HEK293 (cell line): Measurements from ENCODE around the gene S100A10.

ENCODE experiments used
- CTCF ChIA-PET: fragments of 350-600 bp; formaldehyde crosslinking; extraction: SDS; loops from one replicate; lab custom pipeline; 2021; ENCODE audit warnings: antibody characterized with exemption; lab: Yijun Ruan, JAX
- POLR2A ChIA-PET: fragments of 300-600 bp; formaldehyde crosslinking; extraction: SDS; loops from one replicate; lab custom pipeline; 2020; ENCODE audit warnings: antibody characterized with exemption, inconsistent platforms; lab: Yijun Ruan, JAX
- H3K27ac ChIP-seq: fragments of 200-500 bp; sonication (Bioruptor generic); 2 replicates; pipeline ENCODE4 v1.5.1; 2014; ENCODE audit warnings: low read depth, low read length, control low read depth, inconsistent platforms; ENCODE audit errors: extremely low read depth
- H3K36me3 ChIP-seq, 2 experiments: fragments of 200-500 bp in 1 of 2; sonication (Bioruptor generic) in 1 of 2; 1 replicate in 1 of 2; 2 replicates in 1 of 2; pipeline ENCODE4 v1.5.1; 2014 to 2017; ENCODE audit warnings: inconsistent platforms in 2 of 2, low read length in 2 of 2; ENCODE audit not compliant: control insufficient read depth in 2 of 2, insufficient read depth in 1 of 2
- H3K4me1 ChIP-seq: fragments of 200-500 bp; sonication (Bioruptor generic); 2 replicates; pipeline ENCODE4 v1.5.1; 2014; ENCODE audit warnings: mild to moderate bottlenecking, low read length, inconsistent platforms; ENCODE audit not compliant: control insufficient read depth, insufficient read depth
- H3K4me3 ChIP-seq: 2 replicates; pipeline ENCODE4 v1.5.1; 2011; ENCODE audit warnings: low read depth, mild to moderate bottlenecking, control low read depth, low read length, moderate library complexity
- H3K9me3 ChIP-seq: fragments of 200-500 bp; sonication (Bioruptor generic); 2 replicates; pipeline ENCODE4 v1.5.1; 2014; ENCODE audit warnings: low read depth, low read length, inconsistent platforms; ENCODE audit not compliant: control insufficient read depth, insufficient read depth
- INSM2 ChIP-seq: fragments of 450-650 bp; formaldehyde crosslinking; IDR thresholded peaks from 2 replicates; pipeline ENCODE4 v1.5.1; 2016; ENCODE audit warnings: missing biosample characterization, missing genetic modification characterization
- MEIS1 ChIP-seq: sonication (generic); formaldehyde crosslinking; IDR thresholded peaks from 2 replicates; pipeline ENCODE4 v1.8.1; 2022; ENCODE audit warnings: missing genetic modification reagents, mild to moderate bottlenecking, borderline replicate concordance
- MYNN ChIP-seq: fragments of 450-650 bp; formaldehyde crosslinking; IDR thresholded peaks from 2 replicates; pipeline ENCODE4 v1.5.1; 2016; ENCODE audit warnings: missing biosample characterization, missing genetic modification characterization, borderline replicate concordance
- MZF1 ChIP-seq: fragments of 450-650 bp; formaldehyde crosslinking; IDR thresholded peaks from 2 replicates; pipeline ENCODE4 v1.5.1; 2017; ENCODE audit warnings: missing biosample characterization, missing genetic modification characterization, borderline replicate concordance
- PATZ1 ChIP-seq: fragments of 450-650 bp; formaldehyde crosslinking; IDR thresholded peaks from 2 replicates; pipeline ENCODE4 v1.5.1; 2016; ENCODE audit warnings: missing biosample characterization, missing genetic modification characterization
- SCRT1 ChIP-seq: fragments of 450-650 bp; formaldehyde crosslinking; IDR thresholded peaks from 2 replicates; pipeline ENCODE4 v1.5.1; 2016; ENCODE audit warnings: missing biosample characterization, missing genetic modification characterization, borderline replicate concordance
- SP7 ChIP-seq: fragments of 450-650 bp; formaldehyde crosslinking; IDR thresholded peaks from 2 replicates; pipeline ENCODE4 v1.5.1; 2016; ENCODE audit warnings: missing biosample characterization, missing genetic modification characterization
- YY2 ChIP-seq: fragments of 450-650 bp; formaldehyde crosslinking; IDR thresholded peaks from 2 replicates; pipeline ENCODE4 v1.5.1; 2016; ENCODE audit warnings: missing biosample characterization, missing genetic modification characterization
- ZBTB17 ChIP-seq: fragments of 450-650 bp; formaldehyde crosslinking; IDR thresholded peaks from 2 replicates; pipeline ENCODE4 v1.5.1; 2016; ENCODE audit warnings: missing biosample characterization, missing genetic modification characterization
- ZBTB48 ChIP-seq: fragments of 450-650 bp; formaldehyde crosslinking; IDR thresholded peaks from 2 replicates; pipeline ENCODE4 v1.5.1; 2016; ENCODE audit warnings: missing biosample characterization, missing genetic modification characterization
- ZFHX2 ChIP-seq: fragments of 450-650 bp; formaldehyde crosslinking; conservative IDR thresholded peaks from 2 replicates; pipeline ENCODE4 v1.5.1; 2016; ENCODE audit warnings: missing biosample characterization, missing genetic modification characterization
- ZFP41 ChIP-seq: fragments of 450-650 bp; formaldehyde crosslinking; IDR thresholded peaks from 2 replicates; pipeline ENCODE4 v1.5.1; 2016; ENCODE audit warnings: missing biosample characterization, missing genetic modification characterization, borderline replicate concordance
- ZNF174 ChIP-seq: fragments of 450-650 bp; formaldehyde crosslinking; IDR thresholded peaks from 2 replicates; pipeline ENCODE4 v1.5.0; 2017; ENCODE audit warnings: missing biosample characterization, mild to moderate bottlenecking, missing genetic modification characterization
- ZNF184 ChIP-seq: fragments of 450-650 bp; IDR thresholded peaks from 2 replicates; pipeline ENCODE4 v1.5.1; 2018; ENCODE audit warnings: missing biosample characterization, mild to moderate bottlenecking, missing genetic modification characterization
- ZNF223 ChIP-seq: fragments of 450-650 bp; formaldehyde crosslinking; IDR thresholded peaks from 2 replicates; pipeline ENCODE4 v1.5.1; 2016; ENCODE audit warnings: missing biosample characterization, missing genetic modification characterization
- ZNF24 ChIP-seq: fragments of 450-650 bp; formaldehyde crosslinking; IDR thresholded peaks from 2 replicates; pipeline ENCODE4 v1.5.1; 2016; ENCODE audit warnings: missing biosample characterization, missing genetic modification characterization
- ZNF302 ChIP-seq: fragments of 450-650 bp; formaldehyde crosslinking; IDR thresholded peaks from 2 replicates; pipeline ENCODE4 v1.5.1; 2016; ENCODE audit warnings: missing biosample characterization, missing genetic modification characterization, low read depth
- ZNF335 ChIP-seq: fragments of 450-650 bp; formaldehyde crosslinking; conservative IDR thresholded peaks from 2 replicates; pipeline ENCODE4 v1.5.1; 2016; ENCODE audit warnings: missing biosample characterization, missing genetic modification characterization
- ZNF362 ChIP-seq: fragments of 450-650 bp; formaldehyde crosslinking; IDR thresholded peaks from 2 replicates; pipeline ENCODE4 v1.5.1; 2016; ENCODE audit warnings: missing biosample characterization, missing genetic modification characterization
- ZNF366 ChIP-seq: fragments of 450-650 bp; formaldehyde crosslinking; conservative IDR thresholded peaks from 2 replicates; pipeline ENCODE4 v1.5.1; 2016; ENCODE audit warnings: missing biosample characterization, missing genetic modification characterization
- ZNF394 ChIP-seq: fragments of 450-650 bp; formaldehyde crosslinking; IDR thresholded peaks from 2 replicates; pipeline ENCODE4 v1.5.1; 2016; ENCODE audit warnings: missing biosample characterization, missing genetic modification characterization, mild to moderate bottlenecking, moderate library complexity, borderline replicate concordance
- ZNF518A ChIP-seq: fragments of 450-650 bp; formaldehyde crosslinking; conservative IDR thresholded peaks from 2 replicates; pipeline ENCODE4 v1.5.1; 2016; ENCODE audit warnings: low read depth, missing biosample characterization, missing genetic modification characterization
- ZNF560 ChIP-seq: fragments of 450-650 bp; formaldehyde crosslinking; IDR thresholded peaks from 2 replicates; pipeline ENCODE4 v1.5.1; 2017; ENCODE audit warnings: missing biosample characterization, missing genetic modification characterization, borderline replicate concordance
- ZNF654 ChIP-seq: fragments of 450-650 bp; formaldehyde crosslinking; IDR thresholded peaks from 2 replicates; pipeline ENCODE4 v1.5.1; 2016; ENCODE audit warnings: low read depth, missing biosample characterization, missing genetic modification characterization
- ZNF660 ChIP-seq: fragments of 450-650 bp; IDR thresholded peaks from 2 replicates; pipeline ENCODE4 v1.5.1; 2018; ENCODE audit warnings: missing biosample characterization, mild to moderate bottlenecking, missing genetic modification characterization
- ZNF704 ChIP-seq: fragments of 450-650 bp; formaldehyde crosslinking; IDR thresholded peaks from 2 replicates; pipeline ENCODE4 v1.5.1; 2016; ENCODE audit warnings: missing biosample characterization, missing genetic modification characterization

Gene S100A10

GRCh38 chr1:152029144-152029928 lies 35.7 kb upstream of the S100A10 start:
- no peaks in the 10 kb centered on the region for H3K4me1 ChIP-seq
- no peaks in the 10 kb centered on the region for H3K9me3 ChIP-seq
- H3K4me3 ChIP-seq = no peak overlapping the region
- ChIA-PET POLR2A (no interaction called here), CTCF (interaction anchor here (0.6 to 2.5 kb wide), 4 partner anchors 10 to 145 kb away, joined by 4 to 9 read pairs (median 4); no protein-coding TSS in a partner anchor)
- no peak overlapping the region for H3K27ac ChIP-seq
- peaks cover 0 to 27% of the 10 kb centered on the region in 2 experiments; a peak in 1 of 3 replicates for H3K36me3 ChIP-seq
- TF ChIP-seq ZNF184 (tag by site-specific recombination) = 0 out of 2 replicates have a peak, but pooled peaks have one; percentile 18
- TF ChIP-seq MZF1 (tag by site-specific recombination) = peak; percentile 46; the same call in 1 of the 2 replicates
- peak; percentile 84; the same call in 1 of the 2 replicates for TF ChIP-seq ZNF660 (tag by site-specific recombination)
- peak; percentile 34 for TF ChIP-seq ZNF335 (tag by site-specific recombination)
- no peak for TF ChIP-seq MEIS1 (CRISPR knock-in tag)
- TF ChIP-seq ZBTB48 = 0 out of 2 replicates have a peak, but pooled peaks have one; percentile 29
- TF ChIP-seq MYNN (tag by site-specific recombination) = no peak
- TF ChIP-seq ZNF394 (tag by site-specific recombination) = 0 out of 2 replicates have a peak, but pooled peaks have one; percentile 18
- peak; percentile 57 for TF ChIP-seq ZNF362 (tag by site-specific recombination)
- TF ChIP-seq ZNF704 (tag by site-specific recombination) = no peak
- TF ChIP-seq YY2 (tag by site-specific recombination) = no peak
- TF ChIP-seq SCRT1 = no peak
- no peak for TF ChIP-seq INSM2
- peak; percentile 30; the same call in 1 of the 2 replicates for TF ChIP-seq ZNF366 (tag by site-specific recombination)
- TF ChIP-seq SP7 = 0 out of 2 replicates have a peak, but pooled peaks have one; percentile 16
- 0 out of 2 replicates have a peak, but pooled peaks have one; percentile 10 for TF ChIP-seq ZFHX2 (tag by site-specific recombination)
- TF ChIP-seq ZNF223 (tag by site-specific recombination) = no peak
- no peak for TF ChIP-seq ZNF560 (tag by site-specific recombination)
- TF ChIP-seq ZFP41 (tag by site-specific recombination) = no peak
- TF ChIP-seq ZNF24 (tag by site-specific recombination) = peak; percentile 41; the same call in 1 of the 2 replicates
- TF ChIP-seq ZNF654 (tag by site-specific recombination) = no peak
- TF ChIP-seq ZBTB17 (tag by site-specific recombination) = peak; percentile 55
- TF ChIP-seq ZNF174 = no peak
- TF ChIP-seq ZNF302 = no peak
- TF ChIP-seq ZNF518A (tag by site-specific recombination) = peak; percentile 68
- peak; percentile 46; the same call in 1 of the 2 replicates for TF ChIP-seq PATZ1
